Heart right ventricle (tissue), 16 donors: Measurements from ENCODE around the gene KCNQ5. TPM values are rescaled to one million over a fixed set of nuclear protein-coding genes. Genes with fewer than 3 reads are reported as not detected.
A peak's percentile ranks its signal among the peaks of the same experiment; 100 is the strongest.

Source experiments
- ATAC-seq, 8 donors: fragments of 200-7000 bp; cut with Tn5 transposase; one replicate each; pipeline ENCODE4 v1.9.1; 2020; ENCODE audit warnings: mild to moderate bottlenecking in 8 of 8, moderate library complexity in 8 of 8, moderate number of reproducible peaks in 1 of 8
- DNase-seq, 2 donors: peaks; one replicate each; pipeline ENCODE4 v3.0.0-alpha.2; 2020
- H3K27ac ChIP-seq, 10 donors: fragments of 200-600 bp; sonication (generic) in 2 of 10; one replicate each; pipeline versions ENCODE4 v1.5.0 to v1.8.0; 2020 to 2022; ENCODE audit warnings: mild to moderate bottlenecking in 3 of 10
- H3K27me3 ChIP-seq, 7 donors: fragments of 200-600 bp; one replicate each; pipeline ENCODE4 v1.8.0; 2021 to 2022; ENCODE audit warnings: mild to moderate bottlenecking in 2 of 7
- H3K36me3 ChIP-seq, 9 donors: fragments of 200-600 bp; sonication (generic) in 1 of 9; one replicate each; pipeline versions ENCODE4 v1.5.0 to v1.8.0; 2020 to 2022; ENCODE audit warnings: mild to moderate bottlenecking in 2 of 9
- H3K4me1 ChIP-seq, 9 donors: fragments of 200-600 bp; sonication (generic) in 1 of 9; one replicate each; pipeline versions ENCODE4 v1.5.0 to v1.8.0; 2020 to 2022; ENCODE audit warnings: mild to moderate bottlenecking in 4 of 9
- H3K4me3 ChIP-seq, 10 donors: fragments of 200-600 bp; sonication (generic) in 2 of 10; one replicate each; pipeline versions ENCODE4 v1.5.0 to v1.8.0; 2020 to 2022; ENCODE audit warnings: mild to moderate bottlenecking in 7 of 10, moderate library complexity in 2 of 10
- H3K9me3 ChIP-seq, 11 donors: fragments of 200-600 bp in 10 of 11; sonication (generic) in 2 of 11; one replicate each; pipeline versions ENCODE4 v1.5.0 to v1.8.0; 2013 to 2022; ENCODE audit warnings: mild to moderate bottlenecking in 2 of 11, control low read depth in 1 of 11, moderate library complexity in 1 of 11
- WGBS, 2 donors: extraction: QIAGEN DNeasy Blood & Tissue Kit; methylation state at CpG; one replicate each; pipeline ENCODE4 v1.1.7; 2013; ENCODE audit warnings: inconsistent platforms in 1 of 2; 5-methylcytosine and 5-hydroxymethylcytosine counted together
- intact Hi-C, 10 donors: fragments of 100-400 bp; cut with DNase I; formaldehyde crosslinking; loops; one replicate each; pipeline versions ENCODE4 v1.11.1 to v1.14.2; 2022
- polyA plus RNA-seq, 2 donors: library from polyadenylated mRNA; stranded (reverse); fragments of 200-250 nt; gene quantifications; one replicate each; pipeline ENCODE4 v1.2.3, GENCODE V29; 2013
- total RNA-seq, 10 donors: library from RNA; stranded (reverse); fragmentation: NEBNext Ultra II Directional in 3 of 10; extraction: Animal tissue kit (Norgen Biotek cat#: 25700) in 3 of 10; gene quantifications; one replicate each; pipeline versions ENCODE4 v1.2.1 to v1.2.4, GENCODE V29; 2021 to 2023
- TF ChIP-seq, protein P1 (sequence below), 9 donors: fragments of 200-600 bp; sonication (generic) in 2 of 9; IDR thresholded peaks; one replicate each; pipeline versions ENCODE4 v1.5.0 to v1.8.0; 2021 to 2022; ENCODE audit warnings: antibody characterized with exemption in 9 of 9, mild to moderate bottlenecking in 5 of 9, moderate library complexity in 1 of 9
- donor health status: Arrhythmogenic right ventricular cardiomyopathy.
- donor health status: ischemic (EF 13 %, LVEDD 7.1; RV severe dilation, severe dysfunction).
- donor health status: healthy with polysubstance abuse.
- donor health status: DM: no; HTN: yes; CAD: no.
- donor health status: DM: no; HTN: no; CAD: no.
- donor health status: ischemic (EF 25% LVEDD 6.9; RV normal size, moderate dysfunction).
- donor health status: ischemic (EF 25% LVEDD 5.7; RV mildly dilated, moderate dysfunction).
- donor health status: healthy.
- donor health status: DM: yes; HTN: yes; CAD: no.
- donor health status: Ischemic cardiomyopathy.
- donor health status: ischemic (EF 35%, LVEDD 5.7; RV mildly dilated, moderate dysfunction).
- donor health status: nonischemic (EF 11% LVEDD 7.7; RV severe dilation, severe dysfunction).
- donor health status: DM: yes; HTN: yes; CAD: no.
- donor health status: PGD.
- donor health status: ischemic (EF 29% LVEDD 5.4; RV normal size, mild dysfunction).
- donor health status: nonischemic (EF 23%, LVEDD 6.1; RV moderate dilation, normal function).

The KCNQ5 gene
- total and polyA plus RNA-seq, 12 donors, result under 0.01 to 0.15 (median 0.12) TPM; not detected in 9

DNA sequence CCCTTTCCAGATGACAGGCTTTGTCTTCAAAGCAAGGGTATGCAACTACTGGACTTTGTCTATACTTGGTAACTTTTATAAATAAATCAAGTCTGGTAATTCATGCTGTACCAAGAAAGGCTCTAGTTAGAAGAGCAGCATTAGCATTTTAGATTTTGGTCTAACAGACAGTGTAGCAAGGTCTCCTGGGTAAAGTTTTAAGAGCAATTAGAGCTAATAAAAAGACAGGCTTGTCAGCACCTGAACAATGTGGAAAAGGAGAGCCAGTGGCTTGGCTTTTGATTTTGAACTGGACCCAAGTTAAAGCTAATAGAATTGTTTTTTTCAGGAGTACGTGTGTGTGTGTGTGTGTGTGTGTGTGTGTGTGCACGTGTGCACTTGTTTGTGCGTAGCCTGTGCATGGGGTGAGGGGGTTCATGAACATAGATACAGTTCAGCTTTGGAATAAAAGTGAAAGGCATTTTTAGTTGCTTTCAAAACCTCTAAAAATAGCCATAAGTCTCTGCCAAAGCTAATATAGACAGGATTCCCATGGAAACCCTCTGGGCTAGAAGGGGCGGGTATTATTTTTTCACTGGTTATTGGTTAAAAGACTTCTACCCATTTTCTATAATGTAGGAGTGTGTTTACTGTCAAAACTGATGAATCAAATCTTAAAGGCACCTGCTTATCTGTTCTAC, 138.4 kb downstream of the KCNQ5 start:
- Histone ChIP-seq H3K9me3 (no peaks in the 10 kb centered on the region), H3K27ac (no peak overlapping the region), H3K4me1 (peaks cover 0 to 9% (median 0%) of the 10 kb centered on the region in 9 donors), H3K4me3 (peak overlapping the region in 1 of 10 donors; percentile 2), H3K27me3 (no peaks in the 10 kb centered on the region), H3K36me3 (no peaks in the 10 kb centered on the region)
- DNase-seq, result no peak
- no peak for ATAC-seq
- TF ChIP-seq, protein P1, sequence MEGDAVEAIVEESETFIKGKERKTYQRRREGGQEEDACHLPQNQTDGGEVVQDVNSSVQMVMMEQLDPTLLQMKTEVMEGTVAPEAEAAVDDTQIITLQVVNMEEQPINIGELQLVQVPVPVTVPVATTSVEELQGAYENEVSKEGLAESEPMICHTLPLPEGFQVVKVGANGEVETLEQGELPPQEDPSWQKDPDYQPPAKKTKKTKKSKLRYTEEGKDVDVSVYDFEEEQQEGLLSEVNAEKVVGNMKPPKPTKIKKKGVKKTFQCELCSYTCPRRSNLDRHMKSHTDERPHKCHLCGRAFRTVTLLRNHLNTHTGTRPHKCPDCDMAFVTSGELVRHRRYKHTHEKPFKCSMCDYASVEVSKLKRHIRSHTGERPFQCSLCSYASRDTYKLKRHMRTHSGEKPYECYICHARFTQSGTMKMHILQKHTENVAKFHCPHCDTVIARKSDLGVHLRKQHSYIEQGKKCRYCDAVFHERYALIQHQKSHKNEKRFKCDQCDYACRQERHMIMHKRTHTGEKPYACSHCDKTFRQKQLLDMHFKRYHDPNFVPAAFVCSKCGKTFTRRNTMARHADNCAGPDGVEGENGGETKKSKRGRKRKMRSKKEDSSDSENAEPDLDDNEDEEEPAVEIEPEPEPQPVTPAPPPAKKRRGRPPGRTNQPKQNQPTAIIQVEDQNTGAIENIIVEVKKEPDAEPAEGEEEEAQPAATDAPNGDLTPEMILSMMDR (IDR thresholded peaks at IDR 0.05), result no peak
- intact Hi-C loops, result no loop called here
- WGBS, 2 donors, result 8 to 21% methylated on average over 4 of the region's 4 CpGs

DNA sequence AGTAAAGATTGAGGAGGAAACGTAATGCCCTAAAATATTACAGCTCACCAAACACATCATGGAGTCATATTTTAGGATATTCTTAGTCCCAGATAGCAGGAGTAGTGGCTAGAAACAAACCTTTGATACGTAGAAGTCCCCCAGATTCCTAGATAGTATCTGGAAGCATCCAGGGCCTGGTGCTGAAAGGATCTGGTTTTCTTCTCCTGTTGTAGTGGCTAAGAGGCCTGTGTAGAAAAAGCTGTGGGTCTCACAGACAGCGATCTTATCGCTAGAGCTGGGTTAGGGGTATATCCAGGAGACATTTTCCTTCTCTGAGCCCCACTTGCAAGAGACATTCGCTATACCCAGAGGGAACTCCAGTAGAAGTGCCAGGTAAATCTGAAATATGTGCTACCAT, 139.9 kb downstream of the KCNQ5 start:
- intact Hi-C loops, result no loop called here
- no peaks in the 10 kb centered on the region for H3K9me3 ChIP-seq
- H3K27me3 ChIP-seq, result no peaks in the 10 kb centered on the region
- WGBS, 2 donors, result 31 to 43% methylated on average over 5 of the region's 5 CpGs
- peaks cover 0 to 9% (median 0%) of the 10 kb centered on the region in 9 donors for H3K4me1 ChIP-seq
- no peak overlapping the region for H3K4me3 ChIP-seq
- ATAC-seq (no peak), DNase-seq (no peak)
- H3K36me3 ChIP-seq, result no peaks in the 10 kb centered on the region
- TF ChIP-seq, protein P1 (IDR thresholded peaks at IDR 0.05), result no peak
- no peak overlapping the region for H3K27ac ChIP-seq

DNA sequence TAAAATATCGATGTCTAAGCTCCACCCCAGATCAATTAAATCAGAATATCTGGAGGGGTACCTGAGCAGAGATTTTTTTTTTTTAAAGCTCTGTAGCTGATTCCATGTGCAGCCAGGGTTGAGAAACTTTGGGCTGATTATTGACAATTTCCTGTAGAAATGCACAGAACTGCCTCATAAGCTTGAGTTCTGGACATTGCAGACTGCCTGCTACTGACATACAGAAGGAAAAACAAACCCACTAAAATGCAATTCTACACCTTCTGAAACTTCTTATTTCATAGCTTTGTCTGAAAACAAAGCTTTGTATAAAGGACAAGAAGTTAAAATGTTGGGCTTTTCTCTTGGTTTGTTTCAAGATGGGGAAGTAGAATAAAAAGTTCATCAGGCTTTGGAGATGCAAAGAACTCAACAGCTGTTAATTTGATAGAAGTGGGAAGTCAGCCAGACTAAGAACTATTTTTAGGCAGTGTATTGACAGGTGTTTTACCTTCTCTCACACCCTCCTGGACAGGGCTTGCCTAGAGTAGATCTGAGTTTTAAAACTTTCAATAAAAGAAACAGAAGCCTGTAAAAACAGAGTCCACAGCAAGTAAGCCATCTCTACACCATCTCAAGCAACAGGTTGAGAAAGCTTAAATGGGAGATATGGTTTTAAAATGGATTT, 147.7 kb downstream of the KCNQ5 start:
- Histone ChIP-seq H3K27me3 (no peaks in the 10 kb centered on the region), H3K9me3 (no peaks in the 10 kb centered on the region), H3K4me3 (no peak overlapping the region), H3K4me1 (no peaks in the 10 kb centered on the region), H3K27ac (no peak overlapping the region), H3K36me3 (no peaks in the 10 kb centered on the region)
- no peak for DNase-seq
- WGBS, 2 donors, result 79 to 90% methylated on average over 1 of the region's 1 CpG
- intact Hi-C loops, result no loop called here
- ATAC-seq, result no peak
- TF ChIP-seq, protein P1 (IDR thresholded peaks at IDR 0.05), result no peak

DNA sequence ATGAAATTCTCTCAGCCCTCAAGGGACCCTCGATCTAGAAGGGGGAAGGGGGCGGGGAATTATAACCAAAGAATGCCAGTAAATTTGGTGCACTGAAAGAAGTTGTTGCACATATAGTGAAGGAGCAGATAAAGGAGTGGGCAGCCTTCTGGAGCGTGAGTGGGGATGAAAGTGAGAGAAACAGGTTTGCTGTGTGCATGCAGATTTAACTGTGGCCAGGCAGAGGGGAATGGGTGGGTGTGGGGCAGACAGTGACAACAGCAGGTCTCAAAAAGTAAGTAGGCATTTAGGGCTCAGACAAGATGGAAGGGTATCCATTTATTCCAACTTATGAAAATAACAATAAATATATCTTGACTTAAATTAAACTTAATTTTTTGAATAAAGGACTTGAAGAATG, 149.1 kb downstream of the KCNQ5 start:
- TF ChIP-seq, protein P1 (IDR thresholded peaks at IDR 0.05), result no peak
- DNase-seq, result no peak
- H3K4me3 ChIP-seq, result no peak overlapping the region
- no peak overlapping the region for H3K27ac ChIP-seq
- H3K9me3 ChIP-seq, result no peaks in the 10 kb centered on the region
- 71 to 75% methylated on average over 3 of the region's 3 CpGs for WGBS, 2 donors
- intact Hi-C loops, result no loop called here
- no peak for ATAC-seq
- no peaks in the 10 kb centered on the region for H3K36me3 ChIP-seq
- H3K4me1 ChIP-seq, result no peaks in the 10 kb centered on the region
- H3K27me3 ChIP-seq, result no peaks in the 10 kb centered on the region
